Measurements from ENCODE around the gene DDX17. TPM values are rescaled to one million over a fixed set of nuclear protein-coding genes. Genes with fewer than 3 reads are reported as not detected.

DDX17 gene
- total RNA-seq, 2 donors from 2014 or later: 663 to 682 TPM

- Histone ChIP-seq H3K36me3 (no peaks in the 10 kb centered on the region), H3K4me3 (no peak overlapping the region), H3K4me1 (ENCODE audit: control insufficient read depth in 1 of 2, low read depth in 2 of 2) (no peaks in the 10 kb centered on the region), H3K27me3 (replicated peaks; ENCODE audit: insufficient read depth) (no peaks in the 10 kb centered on the region), H3K27ac (no peak overlapping the region), H3K9me3 (no peaks in the 10 kb centered on the region)
- ATAC-seq (ENCODE audit: insufficient number of reproducible peaks, low FRiP score, low read depth) (no peak), DNase-seq (ENCODE audit: low spot score) (no peak)
- no peak for TF ChIP-seq CTCF (IDR thresholded peaks at IDR 0.05)
Measured at GRCh38 chr22:38442967-38443627, 63.0 kb downstream of the DDX17 start.

GRCh38 chr22:38441620-38442287 lies 64.4 kb downstream of the DDX17 start:
- TF ChIP-seq CTCF (IDR thresholded peaks at IDR 0.05): no peak
- ATAC-seq (ENCODE audit: insufficient number of reproducible peaks, low FRiP score, low read depth) (no peak), DNase-seq (ENCODE audit: low spot score) (no peak)
- no peaks in the 10 kb centered on the region for H3K27me3 ChIP-seq (replicated peaks; ENCODE audit: insufficient read depth)
- H3K36me3 ChIP-seq: no peaks in the 10 kb centered on the region
- H3K4me3 ChIP-seq: no peak overlapping the region
- H3K9me3 ChIP-seq: no peaks in the 10 kb centered on the region
- no peaks in the 10 kb centered on the region for H3K4me1 ChIP-seq (ENCODE audit: control insufficient read depth in 1 of 2, low read depth in 2 of 2)
- no peak overlapping the region for H3K27ac ChIP-seq

GRCh38 chr22:38440747-38441350 lies 65.3 kb downstream of the DDX17 start:
- no peak for TF ChIP-seq CTCF (IDR thresholded peaks at IDR 0.05)
- Histone ChIP-seq H3K27me3 (replicated peaks; ENCODE audit: insufficient read depth) (no peaks in the 10 kb centered on the region), H3K4me3 (no peak overlapping the region), H3K9me3 (no peaks in the 10 kb centered on the region), H3K27ac (no peak overlapping the region), H3K4me1 (ENCODE audit: control insufficient read depth in 1 of 2, low read depth in 2 of 2) (no peaks in the 10 kb centered on the region), H3K36me3 (no peaks in the 10 kb centered on the region)
- DNase-seq (ENCODE audit: low spot score) (no peak), ATAC-seq (ENCODE audit: insufficient number of reproducible peaks, low FRiP score, low read depth) (no peak)

GRCh38 chr22:38437416-38437815 lies 68.7 kb downstream of the DDX17 start:
- no peak overlapping the region for H3K27ac ChIP-seq
- no peak for ATAC-seq (ENCODE audit: insufficient number of reproducible peaks, low FRiP score, low read depth)
- TF ChIP-seq CTCF (IDR thresholded peaks at IDR 0.05): no peak

GRCh38 chr22:38436629-38437395 lies 69.3 kb downstream of the DDX17 start:
- Histone ChIP-seq H3K27me3 (replicated peaks; ENCODE audit: insufficient read depth) (no peaks in the 10 kb centered on the region), H3K9me3 (no peaks in the 10 kb centered on the region), H3K27ac (no peak overlapping the region), H3K4me3 (no peak overlapping the region), H3K36me3 (no peaks in the 10 kb centered on the region), H3K4me1 (ENCODE audit: control insufficient read depth in 1 of 2, low read depth in 2 of 2) (no peaks in the 10 kb centered on the region)
- TF ChIP-seq CTCF (IDR thresholded peaks at IDR 0.05): no peak
- no peak for ATAC-seq (ENCODE audit: insufficient number of reproducible peaks, low FRiP score, low read depth)
- DNase-seq (ENCODE audit: low spot score): no peak

More at GRCh38 chr22:38437416-38437815, 68.7 kb downstream of the DDX17 start:
- no peaks in the 10 kb centered on the region for H3K27me3 ChIP-seq (replicated peaks; ENCODE audit: insufficient read depth)
- no peak for DNase-seq (ENCODE audit: low spot score)
- H3K4me1 ChIP-seq (ENCODE audit: control insufficient read depth in 1 of 2, low read depth in 2 of 2): no peaks in the 10 kb centered on the region
- H3K4me3 ChIP-seq: no peak overlapping the region
- no peaks in the 10 kb centered on the region for H3K9me3 ChIP-seq
- no peaks in the 10 kb centered on the region for H3K36me3 ChIP-seq

Data from thoracic aorta (tissue), 2 donors.